SK-N-DZ (cell line): ENCODE results near the gene POGZ.
"Not testable (repeated sequence)": the region's sequence is repeated elsewhere in the genome, so short reads cannot be mapped to it uniquely, and the experiment has no call there.

Source experiments
- DNase-seq: peaks from one replicate; pipeline ENCODE4 v3.0.0-alpha.2; 2015; ENCODE audit warnings: low spot score

The POGZ gene

GRCh38 chr1:151476083-151476482 is 16.8 kb upstream of the POGZ start:
- no peak for DNase-seq

- DNase-seq: no peak
These were observed 15.9 kb upstream of the POGZ start for GRCh38 chr1:151475175-151475574.

- peak; percentile 40 for DNase-seq
These were observed 15.5 kb upstream of the POGZ start for GRCh38 chr1:151474745-151475144.

- DNase-seq: peak; percentile 54
These were observed 13.8 kb upstream of the POGZ start for GRCh38 chr1:151472856-151473731.

- no peak for DNase-seq
These were observed 5.7 kb upstream of the POGZ start for GRCh38 chr1:151465026-151465425.

GRCh38 chr1:151461694-151462093 is 2.4 kb upstream of the POGZ start:
- no peak for DNase-seq

GRCh38 chr1:151458802-151459330 is 428 bp downstream of the POGZ start:
- DNase-seq: peak; percentile 80

GRCh38 chr1:151457911-151458801 is 1.1 kb downstream of the POGZ start:
- peak; percentile 78 for DNase-seq

- no peak for DNase-seq
These were observed 3.3 kb downstream of the POGZ start for GRCh38 chr1:151455966-151456365.

GRCh38 chr1:151455231-151455630 is 4.1 kb downstream of the POGZ start:
- no peak for DNase-seq

GRCh38 chr1:151447696-151448095 is 11.6 kb downstream of the POGZ start:
- DNase-seq: no peak

- no peak for DNase-seq
These were observed 14.5 kb downstream of the POGZ start for GRCh38 chr1:151444783-151445177.

- DNase-seq: peak; percentile 73
These were observed 15.2 kb downstream of the POGZ start for GRCh38 chr1:151443846-151444782.

- DNase-seq: not testable (repeated sequence)
These were observed 21.9 kb downstream of the POGZ start for GRCh38 chr1:151437396-151437795.

GRCh38 chr1:151436985-151437384 is 22.3 kb downstream of the POGZ start:
- no peak for DNase-seq

GRCh38 chr1:151435174-151435573 is 24.1 kb downstream of the POGZ start:
- DNase-seq: no peak

- not testable (repeated sequence) for DNase-seq
These were observed 25.5 kb downstream of the POGZ start for GRCh38 chr1:151433827-151434226.

- DNase-seq: no peak
These were observed 31.2 kb downstream of the POGZ start for GRCh38 chr1:151428068-151428467.

GRCh38 chr1:151425103-151425502 is 34.2 kb downstream of the POGZ start:
- no peak for DNase-seq

GRCh38 chr1:151419819-151420218 is 39.5 kb downstream of the POGZ start:
- DNase-seq: no peak

- no peak for DNase-seq
These were observed 41.2 kb downstream of the POGZ start for GRCh38 chr1:151418081-151418480.
